Right atrium auricular region (tissue), 2 donors: Measurements from ENCODE around the gene MORC2. TPM values are rescaled to one million over a fixed set of nuclear protein-coding genes. Genes with fewer than 3 reads are reported as not detected.

Source experiments
- DNase-seq: peaks from one replicate; pipeline ENCODE4 v3.0.0-alpha.2; 2019; ENCODE audit warnings: low spot score
- H3K27ac ChIP-seq, 2 donors: fragments of 200-600 bp; sonication (generic); 1 replicate in 1 of 2; 2 replicates in 1 of 2; pipeline ENCODE4 v1.5.1; 2016 to 2019
- H3K27me3 ChIP-seq, 2 donors: fragments of 200-600 bp; sonication (generic); one replicate each; pipeline versions ENCODE4 v1.5.1 to v1.6.0; 2017 to 2019
- H3K36me3 ChIP-seq: fragments of 200-600 bp; sonication (generic); one replicate; pipeline ENCODE4 v1.5.1; 2016
- H3K4me1 ChIP-seq, 2 donors: fragments of 200-600 bp; sonication (generic); one replicate each; pipeline versions ENCODE4 v1.5.1 to v1.6.0; 2017 to 2019
- H3K4me3 ChIP-seq, 2 donors: fragments of 200-600 bp; sonication (generic); 1 replicate in 1 of 2; 2 replicates in 1 of 2; pipeline ENCODE4 v1.5.1; 2017 to 2019; ENCODE audit warnings: mild to moderate bottlenecking in 1 of 2, moderate library complexity in 1 of 2
- H3K9me3 ChIP-seq, 2 donors: fragments of 200-600 bp; sonication (generic); one replicate each; pipeline ENCODE4 v1.5.1; 2019
- total RNA-seq, 2 donors: library from RNA; depleted of rRNA; stranded (reverse); fragments of >200 nt; gene quantifications; one replicate each; pipeline ENCODE4 v1.1.0, GENCODE V29; 2016
- TF ChIP-seq, protein P1 (sequence below), 2 donors: fragments of 200-600 bp; sonication (generic); IDR thresholded peaks; one replicate each; pipeline ENCODE4 v1.5.1; 2019; ENCODE audit warnings: antibody characterized with exemption in 2 of 2

The MORC2 gene
- total RNA-seq, 2 donors from 2014 or later, result 20.1 to 21.0 TPM

DNA sequence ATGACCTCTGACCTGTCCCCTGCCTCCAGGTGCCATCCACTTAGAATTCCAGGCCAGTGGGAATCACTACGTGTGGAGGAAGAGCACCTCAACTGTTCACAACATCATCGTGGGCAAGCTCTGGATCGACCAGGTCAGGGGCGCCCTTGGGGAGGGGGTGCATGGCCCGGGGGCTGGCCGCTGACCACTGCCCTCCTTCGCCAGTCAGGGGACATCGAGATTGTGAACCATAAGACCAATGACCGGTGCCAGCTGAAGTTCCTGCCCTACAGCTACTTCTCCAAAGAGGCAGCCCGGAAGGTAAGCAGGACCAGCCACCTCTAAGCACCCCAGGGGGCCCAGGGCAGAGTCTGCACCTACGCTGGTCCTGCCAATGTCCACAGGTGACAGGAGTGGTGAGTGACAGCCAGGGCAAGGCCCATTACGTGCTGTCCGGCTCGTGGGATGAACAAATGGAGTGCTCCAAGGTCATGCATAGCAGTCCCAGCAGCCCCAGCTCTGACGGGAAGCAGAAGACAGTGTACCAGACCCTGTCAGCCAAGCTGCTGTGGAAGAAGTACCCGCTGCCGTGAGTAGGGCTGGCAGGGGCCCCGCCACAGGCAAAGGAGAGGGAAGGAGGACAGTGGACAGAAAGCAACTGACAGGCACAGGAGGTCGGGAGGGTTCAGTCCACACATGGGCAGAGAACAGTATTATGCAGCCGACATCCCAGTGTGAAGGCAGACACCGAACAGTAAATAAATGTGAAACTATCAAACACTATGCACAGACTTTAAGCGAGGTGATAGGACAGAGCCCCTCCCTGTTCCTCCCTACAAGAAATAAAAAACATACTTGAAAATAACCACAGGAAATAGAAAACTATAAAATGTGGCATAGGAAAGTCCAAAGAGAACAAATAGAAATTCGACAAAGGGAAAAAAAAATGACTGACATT, 74.9 kb downstream of the MORC2 start:
- TF ChIP-seq, protein P1, sequence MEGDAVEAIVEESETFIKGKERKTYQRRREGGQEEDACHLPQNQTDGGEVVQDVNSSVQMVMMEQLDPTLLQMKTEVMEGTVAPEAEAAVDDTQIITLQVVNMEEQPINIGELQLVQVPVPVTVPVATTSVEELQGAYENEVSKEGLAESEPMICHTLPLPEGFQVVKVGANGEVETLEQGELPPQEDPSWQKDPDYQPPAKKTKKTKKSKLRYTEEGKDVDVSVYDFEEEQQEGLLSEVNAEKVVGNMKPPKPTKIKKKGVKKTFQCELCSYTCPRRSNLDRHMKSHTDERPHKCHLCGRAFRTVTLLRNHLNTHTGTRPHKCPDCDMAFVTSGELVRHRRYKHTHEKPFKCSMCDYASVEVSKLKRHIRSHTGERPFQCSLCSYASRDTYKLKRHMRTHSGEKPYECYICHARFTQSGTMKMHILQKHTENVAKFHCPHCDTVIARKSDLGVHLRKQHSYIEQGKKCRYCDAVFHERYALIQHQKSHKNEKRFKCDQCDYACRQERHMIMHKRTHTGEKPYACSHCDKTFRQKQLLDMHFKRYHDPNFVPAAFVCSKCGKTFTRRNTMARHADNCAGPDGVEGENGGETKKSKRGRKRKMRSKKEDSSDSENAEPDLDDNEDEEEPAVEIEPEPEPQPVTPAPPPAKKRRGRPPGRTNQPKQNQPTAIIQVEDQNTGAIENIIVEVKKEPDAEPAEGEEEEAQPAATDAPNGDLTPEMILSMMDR (IDR thresholded peaks at IDR 0.05), result no peak
- Histone ChIP-seq H3K27ac (no peak overlapping the region), H3K4me3 (no peak overlapping the region), H3K9me3 (peaks cover 0 to 5% of the 10 kb centered on the region in 2 donors), H3K36me3 (peaks cover 8% of the 10 kb centered on the region), H3K27me3 (no peaks in the 10 kb centered on the region), H3K4me1 (no peaks in the 10 kb centered on the region)
- no peak for DNase-seq

DNA sequence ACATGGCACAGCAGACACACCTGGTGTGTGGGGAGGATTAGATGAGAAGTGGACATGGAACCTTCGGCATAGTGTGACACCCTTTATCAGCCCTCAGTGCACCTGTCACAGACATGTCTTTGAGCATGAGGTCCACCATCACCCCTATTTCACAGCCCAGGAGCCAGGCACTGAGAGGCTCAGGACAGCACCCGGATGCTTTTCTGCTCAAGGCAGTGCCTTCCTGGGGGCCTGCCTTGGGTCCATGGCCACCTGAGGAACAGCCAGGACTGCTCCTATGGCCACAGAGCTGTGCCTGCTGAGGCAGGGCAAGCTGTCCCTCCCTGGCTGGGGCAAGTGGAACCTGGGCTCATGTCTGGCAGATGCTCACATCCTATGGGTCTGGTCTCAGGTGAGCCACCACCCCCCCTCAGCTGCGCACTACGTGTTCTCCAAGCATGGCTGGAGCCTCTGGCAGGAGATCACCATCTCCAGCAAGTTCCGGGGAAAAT, 75.8 kb downstream of the MORC2 start:
- DNase-seq, result no peak
- Histone ChIP-seq H3K27ac (no peak overlapping the region), H3K9me3 (no peaks in the 10 kb centered on the region), H3K4me3 (no peak overlapping the region), H3K4me1 (no peaks in the 10 kb centered on the region), H3K36me3 (peaks cover 8% of the 10 kb centered on the region), H3K27me3 (no peaks in the 10 kb centered on the region)
- TF ChIP-seq, protein P1 (IDR thresholded peaks at IDR 0.05), result no peak

DNA sequence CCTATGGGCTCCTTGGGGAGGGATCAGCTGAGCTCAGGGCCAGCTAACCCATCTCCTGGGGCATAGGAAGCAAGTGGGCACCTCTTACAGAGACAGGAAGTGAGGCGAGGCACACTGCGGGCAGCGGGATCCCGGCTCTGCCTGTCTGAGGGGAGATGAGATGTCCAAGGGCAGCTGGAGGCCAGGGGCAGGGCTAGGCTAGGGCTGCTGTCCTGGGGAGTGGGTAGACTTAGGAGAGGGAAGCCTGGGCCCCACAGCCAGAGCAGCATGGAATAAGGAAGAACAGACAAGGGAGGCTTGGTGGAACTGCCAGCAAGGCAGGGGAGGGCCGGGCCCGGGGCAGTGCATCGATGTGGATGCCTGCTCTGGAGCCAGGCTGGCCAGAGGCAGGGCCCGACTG, 76.3 kb downstream of the MORC2 start:
- peaks cover 8% of the 10 kb centered on the region for H3K36me3 ChIP-seq
- no peak for DNase-seq
- H3K4me3 ChIP-seq, result no peak overlapping the region
- no peaks in the 10 kb centered on the region for H3K27me3 ChIP-seq
- no peak overlapping the region for H3K27ac ChIP-seq
- TF ChIP-seq, protein P1 (IDR thresholded peaks at IDR 0.05), result no peak
- H3K4me1 ChIP-seq, result no peaks in the 10 kb centered on the region
- no peaks in the 10 kb centered on the region for H3K9me3 ChIP-seq

DNA sequence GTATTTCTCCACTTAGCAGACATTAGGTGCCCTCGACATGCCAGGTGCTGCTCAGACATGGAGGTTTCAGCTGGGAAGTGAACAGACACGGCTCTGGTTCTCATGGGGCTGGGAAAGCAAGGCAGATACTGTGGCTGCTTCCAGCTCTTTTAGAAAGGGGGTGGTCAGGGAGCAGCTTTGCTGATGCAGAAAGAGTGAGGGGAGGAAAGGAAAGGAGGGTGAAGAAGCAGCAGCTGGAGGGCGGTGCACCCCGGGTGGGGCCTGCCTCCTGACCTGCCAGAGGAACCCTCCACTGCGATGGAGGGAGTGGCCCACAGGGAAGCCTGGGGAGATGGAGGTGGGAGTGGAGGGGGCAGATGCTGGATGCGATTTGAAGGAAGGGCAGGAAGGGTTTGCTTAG, 76.8 kb downstream of the MORC2 start:
- Histone ChIP-seq H3K27me3 (no peaks in the 10 kb centered on the region), H3K4me1 (no peaks in the 10 kb centered on the region), H3K4me3 (no peak overlapping the region), H3K36me3 (peaks cover 8% of the 10 kb centered on the region), H3K27ac (no peak overlapping the region), H3K9me3 (no peaks in the 10 kb centered on the region)
- TF ChIP-seq, protein P1 (IDR thresholded peaks at IDR 0.05), result no peak
- no peak for DNase-seq

DNA sequence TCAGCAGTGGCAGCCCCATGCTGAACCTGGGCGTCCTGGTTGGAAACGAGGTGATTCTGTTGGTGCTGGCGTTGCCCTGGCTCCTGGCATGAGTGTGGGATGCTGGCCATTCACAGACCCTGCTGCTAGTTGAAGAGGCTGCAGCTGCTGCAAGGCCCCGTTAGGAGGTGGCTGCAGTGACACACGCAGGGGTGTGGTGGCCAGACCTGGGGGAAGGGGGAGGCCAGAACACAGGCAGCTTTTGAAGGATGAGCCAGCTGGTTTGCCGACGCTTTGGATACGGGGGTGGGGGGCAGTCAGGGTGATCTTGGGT, 77.2 kb downstream of the MORC2 start:
- Histone ChIP-seq H3K27me3 (no peaks in the 10 kb centered on the region), H3K36me3 (peaks cover 8% of the 10 kb centered on the region), H3K9me3 (no peaks in the 10 kb centered on the region), H3K27ac (no peak overlapping the region), H3K4me1 (no peaks in the 10 kb centered on the region), H3K4me3 (no peak overlapping the region)
- no peak for DNase-seq
- TF ChIP-seq, protein P1 (IDR thresholded peaks at IDR 0.05), result no peak
